Common myeloid progenitor, CD34-positive (primary cell): Measurements from ENCODE around the gene PRDM16.

ENCODE experiments used
- CTCF ChIA-PET: fragments of 350-600 bp; sonication (Branson Sonifier 250); formaldehyde crosslinking; loops from one replicate; lab custom pipeline; 2021; ENCODE audit warnings: antibody characterized with exemption; lab: Charles Lee
- POLR2A ChIA-PET: fragments of 350-600 bp; sonication (Branson Sonifier 250); formaldehyde crosslinking; loops from one replicate; lab custom pipeline; 2021; ENCODE audit warnings: antibody characterized with exemption; lab: Charles Lee
- DNase-seq, 3 donors: peaks; one replicate each; pipeline versions ENCODE4 v3.0.0 to v3.0.0-alpha.2; 2013
- H3K27ac ChIP-seq, 2 experiments: 1 replicate in 1 of 2; 2 replicates in 1 of 2; pipeline ENCODE4 v1.7.0; 2013; ENCODE audit warnings: inconsistent platforms in 2 of 2, low read length in 2 of 2, mild to moderate bottlenecking in 2 of 2, low read depth in 1 of 2, moderate library complexity in 1 of 2; ENCODE audit not compliant: severe bottlenecking in 2 of 2, insufficient read depth in 1 of 2, poor library complexity in 1 of 2
- H3K27me3 ChIP-seq, 5 experiments: replicated peaks in 2 of 5; 1 replicate in 3 of 5; 2 replicates in 2 of 5; pipeline versions ENCODE4 v1.6.1 to v1.7.0; 2013; ENCODE audit warnings: low read length in 4 of 5, mild to moderate bottlenecking in 2 of 5, moderate library complexity in 2 of 5, inconsistent platforms in 1 of 5; ENCODE audit not compliant: insufficient read depth in 5 of 5, control insufficient read depth in 4 of 5
- H3K36me3 ChIP-seq, 4 experiments: 1 replicate in 2 of 4; 2 replicates in 2 of 4; pipeline versions ENCODE4 v1.6.1 to v1.7.0; 2013; ENCODE audit warnings: low read length in 3 of 4, control low read depth in 1 of 4, mild to moderate bottlenecking in 1 of 4; ENCODE audit not compliant: control insufficient read depth in 4 of 4, insufficient read depth in 4 of 4
- H3K4me1 ChIP-seq, 4 experiments: 1 replicate in 3 of 4; 2 replicates in 1 of 4; pipeline versions ENCODE4 v1.6.1 to v1.7.1; 2013; ENCODE audit warnings: low read length in 3 of 4, mild to moderate bottlenecking in 3 of 4, control low read depth in 1 of 4, inconsistent platforms in 1 of 4, moderate library complexity in 1 of 4; ENCODE audit not compliant: control insufficient read depth in 4 of 4, insufficient read depth in 4 of 4; ENCODE audit errors: control extremely low read depth in 1 of 4
- H3K4me3 ChIP-seq, 7 experiments: 1 replicate in 4 of 7; 2 replicates in 3 of 7; pipeline versions ENCODE4 v1.5.1 to v1.7.0; 2013; ENCODE audit warnings: mild to moderate bottlenecking in 7 of 7, low read length in 6 of 7, moderate library complexity in 6 of 7, inconsistent platforms in 2 of 7, low read depth in 2 of 7, control low read depth in 1 of 7; ENCODE audit not compliant: insufficient read depth in 4 of 7, control insufficient read depth in 1 of 7; ENCODE audit errors: extremely low read depth in 1 of 7
- H3K9me3 ChIP-seq, 5 experiments: 1 replicate in 4 of 5; 2 replicates in 1 of 5; pipeline versions ENCODE4 v1.6.1 to v1.7.1; 2013; ENCODE audit warnings: low read length in 4 of 5, mild to moderate bottlenecking in 2 of 5, inconsistent platforms in 1 of 5, low read depth in 1 of 5, moderate library complexity in 1 of 5; ENCODE audit not compliant: control insufficient read depth in 4 of 5, insufficient read depth in 2 of 5; ENCODE audit errors: control extremely low read depth in 1 of 5
- WGBS: methylation state at CpG from one replicate; pipeline ENCODE4 v1.1.5; 2013; ENCODE audit not compliant: insufficient coverage; 5-methylcytosine and 5-hydroxymethylcytosine counted together

The PRDM16 gene

DNA sequence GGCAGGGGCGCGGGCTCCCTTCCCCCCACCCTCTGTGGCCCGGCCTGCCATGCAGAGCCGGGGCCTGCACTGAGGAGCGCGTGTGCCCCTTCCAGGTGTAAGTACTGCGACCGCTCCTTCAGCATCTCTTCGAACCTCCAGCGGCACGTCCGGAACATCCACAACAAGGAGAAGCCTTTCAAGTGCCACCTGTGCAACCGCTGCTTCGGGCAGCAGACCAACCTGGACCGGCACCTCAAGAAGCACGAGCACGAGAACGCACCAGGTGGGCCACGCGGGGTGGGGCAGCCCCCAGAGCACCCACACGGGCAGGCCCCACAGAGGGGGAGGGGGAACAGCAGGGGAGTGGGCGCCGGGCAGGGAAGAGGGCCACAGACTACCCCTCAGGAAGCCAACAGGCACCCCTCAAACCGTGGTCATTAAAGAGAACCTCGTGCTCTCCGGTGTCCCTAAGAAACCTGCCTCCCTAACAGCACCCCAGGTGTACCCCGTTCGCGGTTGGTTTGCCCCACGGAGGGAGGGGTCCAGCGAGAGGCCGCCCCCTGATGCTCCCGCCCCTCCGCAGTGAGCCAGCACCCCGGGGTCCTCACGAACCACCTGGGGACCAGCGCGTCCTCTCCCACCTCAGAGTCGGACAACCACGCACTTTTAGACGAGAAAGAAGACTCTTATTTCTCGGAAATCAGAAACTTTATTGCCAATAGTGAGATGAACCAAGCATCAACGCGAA, 356.6 kb downstream of the PRDM16 start:
- WGBS = 97% methylated on average over 36 of the region's 44 CpGs
- no peak overlapping the region for H3K27ac ChIP-seq
- H3K27me3 ChIP-seq = no peaks in the 10 kb centered on the region
- ChIA-PET POLR2A (no interaction called here), CTCF (interaction anchor here (0.6 to 3.7 kb wide), 4 partner anchors 106 to 604 kb away, joined by 3 to 20 read pairs (median 8); no protein-coding TSS in a partner anchor)
- DNase-seq = no peak
- no peak overlapping the region for H3K4me3 ChIP-seq
- H3K9me3 ChIP-seq = no peaks in the 10 kb centered on the region
- H3K4me1 ChIP-seq = peaks cover 0 to 32% (median 24%) of the 10 kb centered on the region in 4 experiments
- peaks cover 0 to 24% (median 3%) of the 10 kb centered on the region in 4 experiments for H3K36me3 ChIP-seq

DNA sequence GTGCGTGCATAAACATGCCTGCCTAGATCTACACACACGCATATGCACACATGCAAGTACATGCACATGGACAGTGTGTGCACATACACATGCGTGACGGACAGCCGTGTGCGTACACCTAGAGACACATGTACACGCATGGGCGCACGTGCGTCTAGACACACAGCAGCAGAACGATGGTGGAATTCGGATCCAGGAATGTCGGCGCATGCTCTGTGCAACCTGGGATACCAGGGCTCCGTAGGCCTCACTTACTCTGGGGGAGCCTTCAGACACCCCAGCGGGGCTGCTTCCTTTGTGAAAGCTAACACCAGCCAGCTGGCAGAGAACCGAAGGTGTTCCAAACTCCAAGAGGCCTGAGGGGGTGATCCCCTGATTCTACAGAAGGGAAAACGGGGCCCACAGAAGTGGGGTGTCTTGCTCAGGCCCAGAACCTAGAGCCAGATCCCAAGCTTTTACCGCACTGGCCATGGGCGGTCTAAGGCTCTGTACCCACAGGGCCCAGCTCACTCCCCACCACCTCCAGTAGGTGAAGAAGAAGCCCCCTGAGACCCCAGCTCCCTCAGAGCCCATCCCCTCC, 358.0 kb downstream of the PRDM16 start:
- no peaks in the 10 kb centered on the region for H3K9me3 ChIP-seq
- DNase-seq = no peak
- ChIA-PET POLR2A (no interaction called here), CTCF (interaction anchor here (0.8 to 1.5 kb wide), 2 partner anchors 17 to 76 kb away, joined by 3 to 5 read pairs; no protein-coding TSS in a partner anchor)
- no peaks in the 10 kb centered on the region for H3K27me3 ChIP-seq
- 92% methylated on average over 17 of the region's 20 CpGs for WGBS
- H3K4me1 ChIP-seq = peaks cover 0 to 25% (median 18%) of the 10 kb centered on the region in 4 experiments
- H3K36me3 ChIP-seq = peaks cover 0 to 32% (median 3%) of the 10 kb centered on the region in 4 experiments
- H3K27ac ChIP-seq = no peak overlapping the region
- no peak overlapping the region for H3K4me3 ChIP-seq

DNA sequence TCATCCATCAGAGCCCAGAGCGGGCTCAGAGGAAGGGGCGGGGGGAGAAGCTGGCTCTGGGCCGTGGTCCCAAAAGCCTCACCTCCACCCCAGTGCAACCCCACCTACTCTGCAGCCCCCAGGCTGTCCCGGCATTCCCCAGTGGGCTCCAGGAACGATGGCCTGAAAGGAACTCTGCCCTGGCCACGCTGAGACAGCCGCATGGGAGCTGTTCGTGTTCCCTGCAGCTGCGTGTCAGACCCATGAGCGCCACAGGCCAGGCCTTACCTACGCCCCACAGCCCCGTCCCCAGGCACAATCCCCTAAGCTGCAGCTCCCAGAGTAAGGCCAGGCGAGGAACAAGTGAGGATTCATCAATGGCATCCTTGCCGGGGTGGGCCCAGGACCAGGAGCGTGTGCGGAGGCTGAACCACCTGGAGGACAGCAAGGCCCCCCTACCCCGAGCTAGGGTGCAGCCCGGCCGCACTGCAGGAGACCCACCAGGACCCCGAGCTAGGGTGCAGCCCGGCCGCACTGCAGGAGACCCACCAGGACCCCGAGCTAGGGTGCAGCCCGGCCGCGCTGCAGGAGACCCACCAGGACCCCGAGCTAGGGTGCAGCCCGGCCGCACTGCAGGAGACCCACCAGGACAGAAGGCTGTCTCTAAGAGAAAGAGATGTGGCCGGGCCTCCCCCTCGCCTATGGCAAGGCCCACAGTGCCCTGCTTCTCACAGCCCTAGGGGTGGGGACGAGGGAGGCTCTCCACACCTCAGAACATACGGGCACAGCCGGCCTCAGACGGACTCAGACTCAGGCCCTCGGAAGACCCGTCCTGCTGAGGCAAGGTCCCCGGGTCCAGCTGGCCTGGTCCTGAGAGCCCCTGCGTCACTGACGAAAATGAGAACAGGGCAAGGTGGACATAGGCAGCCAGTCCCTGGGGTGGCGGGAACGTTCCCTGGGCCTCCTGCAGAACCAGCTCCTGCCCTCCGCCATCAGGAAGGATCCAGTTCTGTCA, 359.0 kb downstream of the PRDM16 start:
- Histone ChIP-seq H3K4me3 (no peak overlapping the region), H3K36me3 (peaks cover 0 to 37% (median 3%) of the 10 kb centered on the region in 4 experiments), H3K4me1 (peaks cover 0 to 16% (median 11%) of the 10 kb centered on the region in 4 experiments), H3K27me3 (no peaks in the 10 kb centered on the region), H3K27ac (no peak overlapping the region), H3K9me3 (no peaks in the 10 kb centered on the region)
- DNase-seq = no peak
- ChIA-PET POLR2A (no interaction called here), CTCF (interaction anchor here (0.8 to 1.5 kb wide), 2 partner anchors 18 to 77 kb away, joined by 3 to 5 read pairs; no protein-coding TSS in a partner anchor)
- 96% methylated on average over 30 of the region's 43 CpGs for WGBS

DNA sequence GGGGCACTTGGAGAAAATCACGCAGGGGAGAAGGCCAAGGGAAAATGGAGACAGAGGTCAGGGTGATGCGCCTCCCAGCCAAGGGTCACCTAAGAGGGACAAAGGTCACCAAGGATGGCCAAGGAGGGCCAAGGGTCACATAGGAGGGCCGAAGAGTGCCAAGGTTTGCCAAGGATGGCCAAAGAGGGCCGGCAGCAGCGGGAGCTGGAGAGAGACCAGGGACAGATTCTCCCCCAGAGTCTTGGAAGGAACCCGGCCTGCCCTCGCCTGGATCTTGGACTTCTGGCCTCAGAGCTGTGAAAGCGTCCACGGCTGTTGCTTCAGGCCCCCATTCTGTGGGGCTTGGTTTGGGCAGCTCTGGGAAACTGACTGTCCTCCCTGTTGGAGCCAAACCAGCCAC, 359.9 kb downstream of the PRDM16 start:
- Histone ChIP-seq H3K27ac (no peak overlapping the region), H3K9me3 (no peaks in the 10 kb centered on the region), H3K36me3 (peaks cover 0 to 41% (median 3%) of the 10 kb centered on the region in 4 experiments), H3K27me3 (no peaks in the 10 kb centered on the region), H3K4me3 (no peak overlapping the region), H3K4me1 (peaks cover 0 to 7% (median 4%) of the 10 kb centered on the region in 4 experiments)
- POLR2A ChIA-PET = no interaction called here
- DNase-seq = no peak
- 97% methylated on average over 9 of the region's 9 CpGs for WGBS
- CTCF ChIA-PET = interaction anchor here (1.2 to 1.5 kb wide), 2 partner anchors 12 to 19 kb away, joined by 4 to 5 read pairs; no protein-coding TSS in a partner anchor

DNA sequence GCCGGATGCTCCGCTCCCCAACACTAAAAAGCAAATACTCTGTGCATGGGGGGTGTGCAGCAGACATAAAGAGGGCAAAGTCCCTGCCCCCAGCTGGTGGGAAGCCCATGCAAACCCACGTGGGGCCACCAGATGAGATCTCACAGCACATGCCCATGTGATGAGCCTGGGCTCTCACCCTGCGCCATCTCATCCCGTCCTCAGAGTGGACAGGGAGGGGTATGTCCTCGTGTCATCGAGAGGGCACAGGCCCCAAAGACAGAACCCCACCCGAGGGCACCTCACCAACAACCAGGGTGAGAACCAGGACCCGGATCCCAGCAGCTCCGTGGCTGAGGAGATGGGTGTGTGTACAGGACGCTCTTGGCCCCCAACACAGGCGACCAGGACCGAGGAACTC, 360.3 kb downstream of the PRDM16 start:
- no peak for DNase-seq
- CTCF ChIA-PET = interaction anchor here (1.2 kb wide), 1 partner anchor 12 kb away, joined by 4 read pairs; no protein-coding TSS in a partner anchor

DNA sequence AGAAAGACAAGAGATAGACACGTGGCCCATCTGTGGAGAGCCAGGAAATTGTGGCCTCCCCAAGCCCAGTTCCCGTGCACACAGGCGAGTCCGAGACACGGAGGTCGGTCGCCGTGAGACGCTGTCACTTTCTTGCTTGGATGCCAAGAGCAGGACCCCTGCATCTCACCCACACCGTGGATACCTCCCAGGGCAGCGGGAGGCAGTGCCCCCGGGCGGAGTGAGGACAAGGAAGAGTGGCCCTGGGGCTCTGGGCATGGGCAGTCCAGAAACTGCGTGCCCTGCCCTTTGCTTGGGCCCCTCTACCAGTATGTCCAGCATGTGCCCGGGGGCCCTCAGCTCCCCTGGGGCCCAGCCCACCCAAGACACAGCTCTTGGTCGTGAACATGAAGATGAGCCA, 360.8 kb downstream of the PRDM16 start:
- Histone ChIP-seq H3K27me3 (no peaks in the 10 kb centered on the region), H3K4me1 (peaks cover 0 to 1% (median under 1%) of the 10 kb centered on the region in 4 experiments), H3K9me3 (no peaks in the 10 kb centered on the region), H3K36me3 (peaks cover 0 to 43% (median 3%) of the 10 kb centered on the region in 4 experiments), H3K4me3 (no peak overlapping the region), H3K27ac (no peak overlapping the region)
- WGBS = 91% methylated on average over 14 of the region's 16 CpGs
- DNase-seq = no peak
- ChIA-PET POLR2A (no interaction called here), CTCF (interaction anchor here (0.9 to 1.2 kb wide), 2 partner anchors 8 to 13 kb away, joined by 3 to 4 read pairs; no protein-coding TSS in a partner anchor)

More for the DNA sequence above, 360.3 kb downstream of the PRDM16 start:
- no peaks in the 10 kb centered on the region for H3K9me3 ChIP-seq
- 96% methylated on average over 13 of the region's 13 CpGs for WGBS
- peaks cover 0 to 6% (median 2%) of the 10 kb centered on the region in 4 experiments for H3K4me1 ChIP-seq
- POLR2A ChIA-PET = no interaction called here
- H3K36me3 ChIP-seq = peaks cover 0 to 41% (median 3%) of the 10 kb centered on the region in 4 experiments
- H3K4me3 ChIP-seq = no peak overlapping the region
- no peak overlapping the region for H3K27ac ChIP-seq
- H3K27me3 ChIP-seq = no peaks in the 10 kb centered on the region
